GM12874 (cell line): ENCODE data around the gene CUX1.

ENCODE experiments used
- TF ChIP-seq, protein P1 (sequence below): IDR thresholded peaks from 2 replicates; pipeline ENCODE4 v1.5.1; 2011; ENCODE audit warnings: low read depth, mild to moderate bottlenecking, control low read depth, low read length, moderate library complexity; ENCODE audit not compliant: insufficient read depth

CUX1 gene

DNA sequence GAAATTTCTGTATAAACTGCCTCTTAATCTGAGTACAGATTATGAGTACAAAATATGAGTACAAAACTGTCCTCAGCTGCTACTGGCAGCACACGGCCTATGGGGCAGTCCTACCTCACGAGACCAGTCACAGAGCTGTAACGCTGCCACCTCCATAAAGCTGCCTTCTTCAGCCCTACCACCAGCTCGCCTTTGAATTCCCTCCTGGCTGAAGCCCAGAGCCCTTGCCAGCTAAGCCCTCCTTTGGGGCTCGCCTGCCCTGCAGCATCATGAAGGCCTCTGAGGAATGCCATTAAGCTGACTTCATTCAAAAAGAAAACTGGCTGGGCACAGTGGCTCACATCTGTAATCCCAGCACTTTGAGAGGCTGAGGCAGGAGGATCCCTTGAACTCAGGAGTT lies 289.2 kb downstream of the CUX1 start:
- TF ChIP-seq, protein P1, sequence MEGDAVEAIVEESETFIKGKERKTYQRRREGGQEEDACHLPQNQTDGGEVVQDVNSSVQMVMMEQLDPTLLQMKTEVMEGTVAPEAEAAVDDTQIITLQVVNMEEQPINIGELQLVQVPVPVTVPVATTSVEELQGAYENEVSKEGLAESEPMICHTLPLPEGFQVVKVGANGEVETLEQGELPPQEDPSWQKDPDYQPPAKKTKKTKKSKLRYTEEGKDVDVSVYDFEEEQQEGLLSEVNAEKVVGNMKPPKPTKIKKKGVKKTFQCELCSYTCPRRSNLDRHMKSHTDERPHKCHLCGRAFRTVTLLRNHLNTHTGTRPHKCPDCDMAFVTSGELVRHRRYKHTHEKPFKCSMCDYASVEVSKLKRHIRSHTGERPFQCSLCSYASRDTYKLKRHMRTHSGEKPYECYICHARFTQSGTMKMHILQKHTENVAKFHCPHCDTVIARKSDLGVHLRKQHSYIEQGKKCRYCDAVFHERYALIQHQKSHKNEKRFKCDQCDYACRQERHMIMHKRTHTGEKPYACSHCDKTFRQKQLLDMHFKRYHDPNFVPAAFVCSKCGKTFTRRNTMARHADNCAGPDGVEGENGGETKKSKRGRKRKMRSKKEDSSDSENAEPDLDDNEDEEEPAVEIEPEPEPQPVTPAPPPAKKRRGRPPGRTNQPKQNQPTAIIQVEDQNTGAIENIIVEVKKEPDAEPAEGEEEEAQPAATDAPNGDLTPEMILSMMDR: no peak

DNA sequence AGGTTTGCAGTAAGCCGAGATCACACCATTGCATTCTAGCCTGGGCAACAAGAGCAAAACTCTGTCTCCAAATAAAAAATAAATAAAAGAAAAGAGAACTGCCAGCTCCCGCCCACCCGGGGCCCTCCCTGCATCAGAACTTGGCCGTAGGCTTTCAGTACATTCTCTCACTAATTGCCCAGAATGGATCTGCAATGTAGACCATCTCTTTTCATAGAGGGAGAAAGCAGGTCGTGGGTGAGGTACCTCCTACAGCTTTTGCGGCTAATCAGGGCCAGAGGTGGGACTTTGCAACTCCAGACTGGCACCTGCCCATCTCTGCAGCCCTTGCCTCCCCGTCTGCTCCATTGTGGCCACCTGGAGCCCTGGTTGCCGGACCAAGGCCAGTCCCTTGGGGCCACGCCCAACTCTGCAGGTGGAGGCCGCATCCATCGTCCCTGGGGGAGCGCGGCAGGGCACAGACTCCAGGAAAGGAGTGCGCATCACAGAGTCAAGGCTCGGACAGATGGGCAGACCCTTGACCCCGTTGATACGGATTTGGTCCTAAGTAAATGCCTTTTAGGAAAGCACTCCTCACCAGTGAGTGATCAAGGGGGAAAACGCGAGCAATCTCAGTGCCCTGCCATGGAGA lies 290.2 kb downstream of the CUX1 start:
- TF ChIP-seq, protein P1: no peak

DNA sequence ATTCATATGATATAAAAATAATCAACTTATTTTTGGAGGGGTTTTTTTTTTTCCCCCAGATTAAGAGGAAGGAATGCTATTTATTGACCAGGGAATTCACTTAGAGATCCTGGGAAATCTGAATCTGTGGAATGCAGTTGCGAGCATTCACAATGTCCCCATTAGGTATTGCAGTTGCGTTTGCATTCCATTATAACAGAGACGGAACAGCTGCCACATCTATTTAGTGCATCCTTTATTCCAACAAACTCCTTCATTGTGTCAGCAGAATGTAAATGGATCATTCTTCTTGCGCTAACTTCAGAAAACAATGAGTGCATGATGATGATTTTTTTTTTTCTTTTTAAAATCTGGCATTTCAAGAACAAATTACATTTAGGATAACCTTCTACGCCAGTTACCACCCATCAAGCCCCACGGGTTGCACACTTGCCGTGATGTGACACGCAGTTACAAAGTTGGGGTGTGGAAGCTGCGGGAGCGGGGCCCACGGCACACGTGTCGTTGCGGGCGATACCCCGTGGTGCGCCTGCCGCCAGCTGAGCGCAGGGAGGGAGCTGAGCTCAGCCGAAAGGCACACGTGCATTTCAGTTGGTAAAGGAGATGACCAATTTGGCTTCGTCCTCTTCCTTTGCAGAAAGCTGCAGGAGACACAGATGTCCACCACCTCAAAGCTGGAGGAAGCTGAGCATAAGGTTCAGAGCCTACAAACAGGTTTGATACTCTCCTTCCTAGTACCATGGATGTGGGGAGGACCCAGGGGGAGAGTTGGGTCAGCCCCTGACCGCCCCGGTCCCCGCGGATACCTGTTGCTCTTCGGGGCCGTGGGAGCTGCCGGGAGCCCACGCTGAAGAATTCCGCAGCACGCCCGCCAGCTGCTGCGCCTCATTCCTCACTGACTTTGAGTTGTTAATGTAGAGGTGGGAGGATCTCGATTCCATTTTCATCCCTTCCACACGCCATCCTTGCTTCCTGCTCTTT lies 293.9 kb downstream of the CUX1 start:
- TF ChIP-seq, protein P1: no peak

DNA sequence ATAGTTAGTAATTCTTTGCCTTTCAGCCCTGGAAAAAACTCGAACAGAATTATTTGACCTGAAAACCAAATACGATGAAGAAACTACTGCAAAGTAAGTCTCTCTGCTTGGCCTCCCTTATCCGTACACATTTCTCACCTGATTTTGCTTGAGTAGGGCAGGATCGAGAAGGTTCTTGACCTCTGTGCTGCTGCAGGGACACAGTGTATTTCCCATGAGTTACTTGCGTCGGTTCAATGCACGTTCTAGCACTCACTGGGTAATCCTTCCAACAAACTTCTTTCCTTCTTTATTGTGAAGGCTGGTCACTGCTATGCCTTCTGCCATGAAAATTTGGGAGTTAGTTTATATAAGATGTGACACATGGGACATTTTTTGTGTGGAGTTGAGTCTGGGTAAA lies 297.8 kb downstream of the CUX1 start:
- TF ChIP-seq, protein P1: no peak

DNA sequence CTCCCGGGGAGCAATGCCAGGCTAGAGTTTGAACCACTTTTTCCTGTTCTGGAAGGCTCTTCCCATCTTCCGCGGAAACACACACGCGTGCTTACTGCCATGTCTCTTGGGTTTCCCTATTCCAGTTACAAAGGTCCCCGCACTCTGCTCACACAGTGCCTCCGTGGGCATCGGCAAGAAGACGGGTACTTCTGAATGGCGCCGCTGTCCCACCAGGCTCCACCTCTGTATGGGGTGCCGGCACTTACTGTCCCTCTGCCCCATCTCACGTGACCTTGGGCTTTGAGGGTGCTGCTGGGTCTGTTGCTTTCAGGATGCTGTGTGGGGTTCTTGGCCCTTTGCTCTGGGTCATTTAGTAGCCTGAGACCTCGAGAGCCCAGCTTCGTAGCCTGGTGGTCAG lies 298.5 kb downstream of the CUX1 start:
- TF ChIP-seq, protein P1: no peak

DNA sequence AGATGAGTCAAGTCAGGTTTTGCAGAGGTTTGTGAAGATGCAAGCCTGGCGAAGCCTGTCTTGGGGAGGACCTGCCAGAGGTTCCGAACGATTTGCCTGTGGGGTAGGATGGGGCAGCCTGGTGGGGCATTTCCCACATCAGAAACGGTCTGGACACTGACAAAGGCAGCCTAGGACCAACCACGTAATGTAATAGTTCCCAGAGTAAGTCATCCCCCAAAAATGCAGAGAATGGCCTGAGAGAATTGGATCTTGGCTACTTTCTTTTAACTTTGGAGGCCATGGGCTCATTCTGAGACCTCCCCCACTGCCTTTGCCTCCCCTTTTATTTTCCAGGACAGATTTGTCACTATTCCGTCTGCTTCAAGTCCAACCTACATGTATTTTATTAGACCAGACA lies 300.3 kb downstream of the CUX1 start:
- TF ChIP-seq, protein P1: no peak

DNA sequence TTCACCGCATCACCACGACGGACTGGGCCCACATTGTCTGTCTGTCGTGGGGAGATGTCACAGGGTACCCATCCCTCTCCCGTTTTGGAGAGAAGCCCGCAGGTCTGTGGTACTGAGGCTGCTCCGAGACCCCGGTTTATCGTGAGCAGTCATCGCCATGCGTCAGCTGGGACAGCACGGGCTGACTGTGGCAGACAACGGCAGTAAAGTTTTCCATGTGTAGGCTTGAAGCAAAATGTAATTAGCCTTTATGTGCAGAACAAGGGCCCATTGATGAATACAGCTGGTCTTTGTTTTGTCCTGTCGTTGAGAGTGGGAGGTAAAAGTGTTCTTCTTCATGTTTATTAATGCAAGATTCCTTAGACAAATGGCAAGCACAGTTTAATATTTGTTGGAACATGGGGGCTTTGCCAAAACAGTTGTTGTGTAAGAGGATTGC lies 301.8 kb downstream of the CUX1 start:
- TF ChIP-seq, protein P1: no peak
